ENCODE measurements around the gene MMP14. TPM values are rescaled to one million over a fixed set of nuclear protein-coding genes. Genes with fewer than 3 reads are reported as not detected.
"Not testable (repeated sequence)": the region's sequence is repeated elsewhere in the genome, so short reads cannot be mapped to it uniquely, and the experiment has no call there.

The MMP14 gene
- total and polyA plus RNA-seq, 11 donors, result 14.0 to 90.6 (median 24.8) TPM

DNA sequence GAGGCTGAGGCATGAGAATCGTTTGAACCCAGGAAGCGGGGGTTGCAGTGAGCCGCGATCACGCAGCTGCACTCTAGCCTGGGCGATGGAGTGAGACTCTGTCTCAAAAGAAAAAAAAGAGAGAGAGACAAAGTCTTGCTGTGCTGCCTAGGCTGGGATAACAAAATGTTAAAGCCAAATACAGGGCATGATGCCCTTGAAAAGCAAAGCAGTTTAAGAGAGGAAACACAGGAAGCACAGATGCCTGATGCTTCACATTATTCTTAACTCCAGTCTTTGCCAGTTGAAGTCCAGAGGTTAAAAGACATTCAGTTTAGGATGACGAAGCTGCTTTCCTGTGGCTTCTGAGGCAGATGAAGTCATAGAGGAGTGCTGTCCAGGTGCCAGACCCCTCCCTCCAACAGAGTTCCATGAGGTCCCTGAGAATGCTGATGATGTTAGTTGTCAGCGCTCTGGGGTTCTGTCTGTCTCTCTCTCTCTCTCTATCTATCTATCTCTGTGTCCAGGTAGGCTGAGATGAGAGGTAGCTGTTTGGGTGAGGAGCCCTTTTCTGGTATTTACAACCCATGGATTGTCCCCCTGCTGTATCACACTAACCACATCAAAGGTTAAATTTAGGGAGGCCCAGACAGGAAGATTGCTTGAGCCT, 11.6 kb upstream of the MMP14 start:
- Histone ChIP-seq H3K4me1 (peaks cover 0 to 40% (median 11%) of the 10 kb centered on the region in 12 donors), H3K9me3 (no peaks in the 10 kb centered on the region), H3K4me3 (no peak overlapping the region), H3K27ac (no peak overlapping the region), H3K36me3 (no peaks in the 10 kb centered on the region), H3K27me3 (no peaks in the 10 kb centered on the region)
- intact Hi-C loops (cut with DNase I), result loop anchor here in 7 of 10 donors (5.0 to 10.0 kb wide), 5 partner anchors 80 to 440 kb away; no protein-coding TSS in a partner anchor
- no peak for ATAC-seq
- 54 to 57% (median 55%) methylated on average over 8 of the region's 8 CpGs for WGBS, 4 donors
- TF ChIP-seq POLR2A (IDR thresholded peaks at IDR 0.05) (no peak), CTCF (IDR thresholded peaks at IDR 0.05) (no peak)
- DNase-seq, result no peak

- Histone ChIP-seq H3K4me1 (peaks cover 0 to 21% (median 12%) of the 10 kb centered on the region in 12 donors), H3K4me3 (peak overlapping the region; percentile 66 to 93 (median 78)), H3K27ac (peak overlapping the region; percentile 53 to 87 (median 80)), H3K36me3 (peaks cover 0 to 22% (median 15%) of the 10 kb centered on the region in 9 donors)
- 78 to 83% (median 78%) methylated on average over 12 of the region's 12 CpGs for WGBS, 4 donors
- ATAC-seq, result peak in 2 of 4 donors; percentile 13 to 16
- not testable (repeated sequence) for H3K9me3 ChIP-seq, H3K27me3 ChIP-seq, DNase-seq
- intact Hi-C loops (cut with DNase I), result loop anchor here in 6 of 10 donors (2.0 to 10.0 kb wide), 5 partner anchors 22 to 444 kb away; no protein-coding TSS in a partner anchor
Measured at GRCh38 chr14:22829076-22829660, 7.2 kb upstream of the MMP14 start.

GRCh38 chr14:22829661-22830442, 6.5 kb upstream of the MMP14 start, which contains the start of gene MRPL52:
Gene MRPL52 (plus strand): TSS chr14:22829887. CDS start chr14:22829913, 26 bp downstream.
- Histone ChIP-seq H3K36me3 (peaks cover 0 to 29% (median 22%) of the 10 kb centered on the region in 9 donors), H3K27ac (peak within 1 kb of the TSS; percentile 53 to 87 (median 80)), H3K9me3 (no peaks in the 10 kb centered on the region), H3K27me3 (no peaks in the 10 kb centered on the region), H3K4me1 (peaks cover 0 to 17% (median 11%) of the 10 kb centered on the region in 12 donors), H3K4me3 (peak within 1 kb of the TSS; percentile 66 to 93 (median 78))
- DNase-seq (peak; percentile 91 to 94 (median 92)), ATAC-seq (peak; percentile 88 to 98 (median 98))
- TF ChIP-seq CTCF (IDR thresholded peaks at IDR 0.05) (no peak), POLR2A (IDR thresholded peaks at IDR 0.05) (peak in 1 of 2 donors; percentile 20)
- WGBS, 4 donors, result 0 to 1% (median 1%) methylated on average over 23 to 41 of the region's 41 CpGs
- intact Hi-C loops (cut with DNase I), result loop anchor here in 6 of 10 donors (2.0 to 10.0 kb wide), 6 partner anchors 21 to 445 kb away; partner anchors contain the start of gene RBM23 (in 1 of the 6)

DNA sequence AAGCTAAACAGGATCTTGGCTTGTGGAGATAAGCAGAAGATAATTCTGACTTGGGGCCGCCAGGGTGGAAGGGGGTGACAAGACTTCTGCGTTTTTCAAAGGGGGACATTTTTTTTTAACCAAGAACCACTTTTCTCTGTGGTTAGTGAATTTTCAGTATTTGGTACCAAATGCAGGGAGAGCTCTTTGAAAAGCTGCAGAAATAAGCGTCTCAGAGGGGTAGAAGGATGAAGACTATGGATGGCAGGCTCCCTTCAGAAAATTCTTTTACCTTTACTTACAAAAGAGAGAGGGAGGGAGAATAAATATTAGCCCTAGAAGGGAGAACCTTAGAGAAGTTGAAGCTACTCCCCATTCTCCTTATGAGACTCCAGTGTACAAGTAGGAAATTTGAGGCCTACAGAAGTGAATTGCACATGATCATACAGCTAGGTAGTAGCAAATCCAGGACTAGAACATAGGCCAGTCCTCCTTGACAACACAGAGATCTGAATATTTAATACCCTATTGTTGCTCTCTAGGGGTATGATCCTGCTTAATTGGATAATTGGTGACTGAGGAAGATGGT, 5.9 kb upstream of the MMP14 start:
- Histone ChIP-seq H3K9me3 (no peaks in the 10 kb centered on the region), H3K36me3 (peaks cover 0 to 30% (median 24%) of the 10 kb centered on the region in 9 donors), H3K4me3 (peak overlapping the region; percentile 66 to 93 (median 78)), H3K4me1 (peaks cover 0 to 14% (median 11%) of the 10 kb centered on the region in 12 donors), H3K27me3 (no peaks in the 10 kb centered on the region), H3K27ac (peak overlapping the region in 7 of 12 donors; percentile 53 to 87 (median 83))
- TF ChIP-seq CTCF (IDR thresholded peaks at IDR 0.05) (no peak), POLR2A (IDR thresholded peaks at IDR 0.05) (no peak)
- WGBS, 4 donors, result 24 to 29% (median 27%) methylated on average over 3 of the region's 3 CpGs
- intact Hi-C loops (cut with DNase I), result loop anchor here in 1 of 10 donors (10.0 kb wide), 1 partner anchor 84 kb away; the partner anchor contains the start of gene RBM23
- no peak for ATAC-seq
- no peak for DNase-seq

Data from heart left ventricle (tissue), 16 donors.